Middle frontal gyrus (tissue), 1 donor: Measurements from ENCODE around the gene GPC5.

Source experiments
- DNase-seq: peaks from one replicate; pipeline ENCODE4 v3.0.0-alpha.2; 2015; ENCODE audit warnings: low spot score; ENCODE audit errors: extremely low spot score

Gene GPC5

DNA sequence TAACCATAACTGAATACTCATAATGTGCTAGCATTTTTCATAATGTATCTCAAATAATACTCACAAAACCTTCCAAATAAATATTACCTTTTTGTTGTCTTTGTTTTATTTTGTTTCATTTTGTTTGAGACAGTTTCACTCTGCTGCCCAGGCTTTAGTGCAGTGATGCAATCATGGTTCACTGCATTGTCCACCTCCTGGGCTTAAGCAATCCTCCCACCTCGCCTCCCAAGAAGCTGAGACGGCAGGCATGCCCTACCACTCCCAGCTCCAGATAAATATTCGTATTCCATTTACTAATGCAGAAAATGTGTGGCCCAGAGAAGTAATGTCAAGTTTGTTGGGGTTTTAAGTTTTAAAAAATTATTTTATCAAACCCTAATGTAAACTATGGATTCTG is 739.1 kb downstream of the GPC5 start:
- no peak for DNase-seq

DNA sequence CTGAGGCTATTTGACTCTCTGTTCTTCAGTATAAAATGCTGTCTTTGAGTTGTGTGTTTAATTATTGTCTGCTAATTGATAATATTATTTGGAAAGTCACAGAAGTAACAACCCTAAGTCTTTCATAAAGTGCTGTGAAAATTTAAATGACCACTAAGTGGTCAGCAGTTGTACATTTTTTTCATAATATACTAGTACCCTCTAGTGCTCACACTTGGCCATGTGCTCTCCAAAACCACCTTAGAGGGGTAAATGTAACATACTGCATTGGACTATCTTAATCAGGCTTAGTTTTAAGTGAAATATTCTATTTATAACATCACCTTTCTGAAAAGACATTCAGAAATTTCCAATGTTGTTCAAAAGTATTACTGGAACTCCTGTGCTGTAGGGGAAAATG is 745.3 kb downstream of the GPC5 start:
- no peak for DNase-seq

DNA sequence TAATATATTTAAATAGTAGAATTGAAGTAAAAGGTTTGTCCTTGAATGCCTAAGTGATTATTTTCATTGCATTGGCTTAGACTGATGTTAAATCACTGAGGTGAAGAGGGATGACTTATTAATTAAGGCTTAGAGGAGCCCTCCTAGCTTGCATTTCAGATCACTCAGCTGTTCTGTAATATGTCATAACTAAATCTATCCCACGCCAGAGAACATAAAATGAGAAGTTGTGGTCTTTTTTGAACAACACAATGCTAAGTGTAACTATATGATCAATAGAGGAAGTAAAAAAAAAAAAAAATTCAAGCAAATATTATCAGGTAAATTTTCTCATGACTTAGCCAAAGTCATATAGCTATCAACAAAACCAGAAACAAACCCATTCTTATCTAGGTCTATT is 752.2 kb downstream of the GPC5 start:
- no peak for DNase-seq

DNA sequence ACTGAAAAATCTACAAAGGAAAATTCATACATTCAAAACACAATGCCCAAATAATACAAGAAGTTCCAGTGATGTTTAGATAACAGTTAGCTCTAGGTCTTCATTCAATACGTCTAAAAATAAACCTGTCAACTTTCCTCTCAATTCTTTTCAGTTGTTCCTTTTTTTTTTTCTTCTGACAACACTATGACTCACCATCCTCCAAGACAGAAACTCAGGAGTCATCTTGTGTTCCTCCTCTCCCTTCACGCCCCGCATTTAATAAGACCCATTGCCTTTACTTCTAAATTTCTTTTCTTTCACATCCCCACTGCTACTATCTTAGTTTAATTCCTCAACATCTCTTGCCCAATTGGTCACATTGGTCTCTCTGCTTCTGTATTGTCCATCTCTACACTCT is 759.9 kb downstream of the GPC5 start:
- DNase-seq = no peak

DNA sequence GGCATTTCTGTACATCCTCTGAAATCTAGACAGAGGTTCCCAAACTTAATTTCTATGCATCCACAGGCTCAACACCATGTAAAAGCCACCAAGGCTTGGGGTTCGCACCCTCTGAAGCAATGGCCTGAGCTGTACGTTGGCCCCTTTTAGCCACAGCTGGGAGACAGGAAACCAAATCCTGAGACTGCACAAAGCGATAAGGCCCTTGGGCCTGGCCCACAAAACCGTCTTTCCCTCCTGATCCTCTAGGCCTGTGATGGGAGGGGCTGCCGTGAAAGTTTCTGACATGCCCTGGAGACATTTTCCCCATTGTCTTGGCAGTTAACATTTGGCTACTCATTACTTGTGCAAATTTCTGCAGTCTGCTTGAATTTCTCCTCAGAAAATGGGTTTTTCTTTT is 766.4 kb downstream of the GPC5 start:
- no peak for DNase-seq

DNA sequence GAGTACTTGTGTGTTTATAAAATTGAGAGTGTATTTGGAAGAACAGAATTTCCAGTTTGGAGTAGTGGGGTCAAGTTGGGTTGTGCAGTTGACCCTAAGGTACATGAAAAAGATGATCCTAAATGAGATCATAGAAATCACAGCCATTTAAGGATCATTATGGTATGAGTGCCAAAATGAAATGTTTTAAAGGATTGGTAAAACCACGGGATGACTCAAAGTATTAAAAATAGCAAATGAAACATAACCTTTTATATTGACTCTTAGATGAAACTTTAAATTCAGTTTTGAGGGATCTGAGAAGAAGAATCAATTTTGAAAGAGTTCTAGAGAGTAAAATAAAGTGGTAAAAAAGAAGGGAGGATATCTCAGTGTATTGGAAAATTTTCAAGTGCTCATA is 773.8 kb downstream of the GPC5 start:
- no peak for DNase-seq

DNA sequence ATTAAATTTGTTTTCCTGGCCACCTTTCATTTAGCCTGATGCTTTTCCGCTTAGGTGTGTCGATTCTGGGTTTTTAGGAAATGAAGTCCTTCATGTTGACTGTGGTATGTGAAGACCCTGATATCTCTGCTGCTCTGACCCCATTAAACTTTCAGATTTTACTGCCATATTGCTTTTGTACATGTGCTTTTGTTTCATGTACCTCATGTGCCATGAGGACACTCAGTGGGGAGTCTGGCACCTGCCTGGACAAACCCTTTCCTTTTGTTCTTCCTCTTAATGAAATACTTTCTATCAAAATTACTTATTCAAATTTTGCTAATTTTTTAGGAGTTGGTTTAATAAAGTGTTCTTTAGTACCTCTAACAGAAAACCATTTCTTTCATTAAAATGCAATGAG is 774.8 kb downstream of the GPC5 start:
- no peak for DNase-seq

DNA sequence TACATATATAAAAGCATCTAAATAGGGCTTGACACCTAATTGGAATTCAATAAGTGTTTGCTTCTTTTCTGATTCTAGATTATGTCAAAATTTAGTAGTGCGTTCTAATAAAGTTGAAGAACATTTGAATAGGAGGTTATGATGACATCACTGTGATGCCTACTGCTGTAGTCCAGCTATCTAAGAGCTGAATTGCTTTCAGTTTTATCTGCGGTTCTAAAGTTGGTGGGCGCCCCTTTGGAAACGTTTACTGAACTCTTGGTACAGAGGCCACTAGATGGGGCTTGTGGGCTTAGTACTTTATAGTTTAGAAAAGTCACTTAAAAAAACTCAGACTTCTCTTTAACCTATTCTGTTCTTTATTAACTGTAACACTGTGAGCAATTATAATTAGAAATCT is 776.9 kb downstream of the GPC5 start:
- DNase-seq = no peak

DNA sequence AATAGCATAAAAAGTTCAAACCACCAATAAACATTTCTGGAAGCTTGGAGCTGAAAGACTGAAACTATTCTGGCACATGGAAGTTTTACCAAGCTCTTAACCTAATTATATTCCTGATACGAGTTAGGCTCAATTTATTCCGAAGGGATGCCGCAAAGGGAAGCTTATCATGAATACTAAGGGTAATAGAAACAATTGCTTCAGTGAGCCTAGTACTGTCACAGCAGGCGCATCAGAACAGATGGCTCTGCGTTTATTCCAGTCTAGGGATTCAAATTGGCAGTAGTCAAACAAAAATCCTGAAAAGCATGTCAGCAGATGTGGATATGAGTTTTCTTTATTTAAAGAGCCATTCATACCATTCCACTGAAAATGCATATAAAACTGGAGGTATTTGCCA is 779.5 kb downstream of the GPC5 start:
- no peak for DNase-seq

DNA sequence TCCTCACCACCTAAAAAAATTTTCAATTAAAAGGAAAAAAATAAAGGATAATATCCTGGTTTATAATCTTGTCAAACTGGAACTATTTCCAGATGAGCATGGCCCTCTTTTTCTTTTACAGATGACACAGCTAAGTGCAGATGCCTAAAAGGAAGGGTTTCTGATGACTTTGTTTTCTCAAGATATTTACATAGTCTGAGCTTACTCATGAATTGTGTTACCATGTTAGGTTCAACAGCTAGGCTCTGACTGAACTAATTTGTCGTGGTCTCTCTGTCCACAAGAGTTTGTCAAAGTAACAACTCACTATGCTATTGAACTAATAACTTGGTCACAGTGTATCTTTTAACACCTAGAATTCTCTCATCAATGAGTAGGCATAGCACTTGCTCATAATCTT is 780.8 kb downstream of the GPC5 start:
- no peak for DNase-seq

DNA sequence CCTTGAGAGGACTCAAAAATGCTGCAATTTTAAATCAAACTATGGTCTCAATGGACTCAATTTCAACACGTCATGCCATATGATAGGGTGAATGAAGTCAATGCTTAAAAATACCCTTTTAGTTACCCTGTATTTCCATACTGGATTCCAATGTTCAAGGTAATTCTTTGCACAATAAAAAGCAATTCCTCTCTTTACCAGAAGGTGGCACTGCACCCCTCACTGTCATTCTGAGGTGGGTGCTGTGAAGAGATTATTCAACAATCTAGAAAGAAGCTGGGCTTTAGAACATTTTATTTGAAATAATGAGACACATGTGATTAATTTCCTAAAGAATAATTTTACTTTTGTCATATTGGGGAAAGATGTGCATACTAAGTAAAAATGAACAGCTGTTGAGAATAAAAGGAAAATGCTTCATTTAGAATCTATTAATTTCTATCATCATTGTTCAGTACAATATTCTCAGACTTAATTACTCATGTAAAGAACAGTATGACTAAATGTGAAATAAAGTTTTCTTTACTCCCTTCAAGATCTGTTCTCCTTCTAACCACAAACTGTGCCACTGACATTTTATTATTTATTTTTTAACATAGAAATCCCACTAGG is 789.1 kb downstream of the GPC5 start:
- DNase-seq = no peak

DNA sequence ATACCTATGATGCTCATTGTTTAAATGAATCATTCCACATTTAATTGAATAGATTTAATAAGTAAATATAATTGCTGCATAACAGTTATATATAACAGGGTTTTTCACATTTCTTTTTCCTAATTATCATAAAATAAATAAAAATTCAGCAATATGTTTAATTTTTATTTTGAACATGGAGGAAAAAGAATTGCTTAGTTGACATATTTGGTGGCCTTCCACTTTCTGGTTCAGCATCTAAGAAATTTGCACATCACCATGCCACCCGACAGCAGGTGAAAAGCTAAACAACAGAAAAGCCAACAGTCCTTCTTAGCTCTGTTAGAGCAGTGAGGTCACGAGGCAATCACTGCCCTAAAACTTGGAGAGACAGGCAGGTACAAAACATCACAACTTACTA is 790.2 kb downstream of the GPC5 start:
- DNase-seq = no peak

DNA sequence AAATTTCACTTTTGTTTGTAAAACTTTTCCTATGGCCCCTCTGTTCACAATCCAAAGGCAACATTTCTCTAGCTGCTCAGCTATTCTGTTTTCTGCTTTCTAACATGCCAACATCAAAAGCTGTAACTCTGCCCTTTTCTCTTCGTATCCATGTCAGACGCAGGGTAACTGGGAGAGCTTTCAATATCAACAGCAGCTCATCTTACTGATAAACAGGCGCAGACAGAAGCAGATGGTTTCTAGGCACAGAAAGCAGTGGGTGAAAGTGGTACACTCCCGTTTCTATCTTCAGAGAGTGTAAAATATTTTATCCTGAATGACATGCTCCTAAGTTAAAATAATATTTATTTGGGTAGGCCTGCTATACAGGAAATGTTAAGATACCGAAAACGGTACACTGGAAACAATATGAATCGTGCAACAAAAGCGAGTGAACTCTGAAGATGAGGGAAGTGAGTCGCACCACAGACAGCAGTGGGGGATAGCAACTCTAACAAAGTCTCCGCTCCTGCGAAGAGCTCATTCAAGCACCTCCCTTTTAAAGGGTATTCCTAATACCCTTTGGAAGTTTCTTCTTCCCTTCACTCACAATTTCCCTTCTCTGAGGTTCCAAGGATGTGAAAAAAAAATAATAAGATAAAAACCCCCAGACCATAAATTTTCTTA is 798.3 kb downstream of the GPC5 start:
- DNase-seq = no peak

DNA sequence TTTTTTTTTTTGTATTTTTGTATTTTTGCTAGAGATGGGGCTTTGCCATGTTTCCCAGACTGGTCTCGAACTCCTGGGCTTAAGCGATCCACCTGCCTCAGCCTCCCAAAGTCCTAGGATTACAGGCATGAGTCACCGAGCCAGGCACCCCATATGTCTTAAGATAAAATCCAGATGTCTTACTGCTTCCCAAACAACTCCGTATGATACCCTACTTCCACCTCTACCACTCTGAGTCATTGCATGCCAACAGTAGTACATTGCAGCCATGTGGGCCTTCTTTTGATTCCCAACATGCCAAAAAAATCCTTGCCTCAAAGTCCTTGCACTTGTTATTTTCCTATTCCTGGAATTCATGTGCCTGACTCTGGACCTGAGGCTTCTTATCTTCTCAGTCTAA is 799.2 kb downstream of the GPC5 start:
- DNase-seq = no peak

DNA sequence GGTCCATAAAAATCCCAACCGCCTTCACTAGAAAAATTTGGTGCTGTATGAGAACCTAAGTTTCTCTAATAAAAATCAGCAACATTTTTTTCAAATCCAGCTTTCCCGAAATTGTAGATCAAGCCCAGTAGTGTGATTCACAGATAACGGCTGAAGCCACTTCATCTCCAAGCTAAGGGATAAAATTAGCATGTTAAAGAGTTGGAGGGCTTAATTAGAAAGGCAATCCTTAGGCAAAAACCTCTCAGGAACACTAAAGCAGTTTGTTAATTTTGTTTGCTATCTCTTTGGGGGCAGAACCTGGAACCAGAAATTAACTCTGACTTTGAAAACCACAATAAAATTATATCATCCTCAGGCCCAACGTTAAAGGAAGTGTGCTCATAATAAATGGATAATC is 820.2 kb downstream of the GPC5 start:
- DNase-seq = no peak

DNA sequence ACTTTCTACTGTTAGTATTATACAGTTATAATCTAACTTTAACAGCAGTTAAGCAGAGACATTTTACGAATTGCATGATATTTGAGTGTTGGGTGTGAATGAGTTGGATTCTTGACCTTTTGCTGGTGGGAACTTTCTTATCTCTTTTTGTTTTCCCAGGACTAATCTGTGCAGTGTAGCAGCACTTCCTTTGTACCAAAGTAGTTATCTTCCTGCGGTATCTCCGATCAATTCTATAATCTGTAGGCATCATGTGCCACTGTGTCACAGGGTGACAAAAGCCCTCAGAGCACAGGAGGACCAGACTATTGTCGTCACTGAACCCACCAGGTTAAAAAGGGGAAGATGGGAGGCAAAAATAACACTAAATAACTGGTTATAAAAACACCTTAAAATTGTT is 823.5 kb downstream of the GPC5 start:
- DNase-seq = no peak

DNA sequence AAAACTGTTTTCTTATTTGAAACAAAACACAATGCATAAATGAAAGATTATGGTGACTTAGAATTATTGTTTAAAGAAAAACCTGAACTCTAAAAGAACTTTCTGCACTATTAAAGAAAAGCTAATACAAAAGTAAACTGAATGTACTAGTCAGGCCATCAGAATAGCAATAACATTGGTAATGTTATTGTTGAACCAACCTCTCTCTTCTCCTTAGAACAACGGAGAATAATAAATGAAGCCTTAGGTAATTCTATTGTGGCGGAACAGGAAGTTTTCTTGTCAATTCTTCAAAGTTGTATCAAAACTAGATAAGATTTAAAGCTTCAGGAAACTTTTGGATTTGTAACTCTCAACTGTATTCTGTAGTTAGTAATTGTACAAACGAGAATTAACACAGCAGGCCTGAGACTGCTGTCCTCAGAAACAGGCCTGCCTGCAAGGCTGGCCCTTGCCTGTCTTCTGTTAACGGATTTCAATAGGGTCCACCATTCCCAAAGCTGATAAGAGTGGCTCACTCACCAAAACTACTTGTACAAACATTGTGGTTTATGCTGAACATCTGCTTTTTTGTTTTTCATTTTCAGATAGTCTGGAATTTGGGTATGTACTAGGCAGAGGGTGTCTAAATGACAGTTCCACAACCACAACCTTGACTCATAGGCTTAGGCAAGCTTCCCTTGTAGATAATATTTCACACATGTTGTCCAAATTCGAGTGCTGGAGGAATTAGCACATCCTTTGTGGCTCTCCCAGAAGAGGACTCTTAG is 825.8 kb downstream of the GPC5 start:
- DNase-seq = no peak

DNA sequence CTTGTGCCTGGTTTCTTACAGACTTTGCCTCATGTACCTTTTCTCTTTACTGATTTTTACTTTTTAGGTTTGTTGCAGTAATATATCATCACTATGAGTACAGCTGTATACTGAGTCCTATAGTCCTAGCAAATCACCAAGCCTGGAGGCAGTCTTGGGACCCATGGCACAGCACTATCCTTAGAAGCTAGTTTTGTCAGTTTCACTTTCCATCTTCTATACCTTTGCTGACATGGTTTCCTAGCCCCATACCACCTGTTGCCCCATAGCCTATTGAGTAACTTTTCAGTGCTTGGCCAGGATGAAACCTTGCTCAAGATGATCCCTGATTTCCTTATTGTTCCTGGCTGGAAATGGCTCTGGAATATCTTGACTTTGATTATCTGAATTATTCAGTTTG is 826.4 kb downstream of the GPC5 start:
- DNase-seq = no peak

DNA sequence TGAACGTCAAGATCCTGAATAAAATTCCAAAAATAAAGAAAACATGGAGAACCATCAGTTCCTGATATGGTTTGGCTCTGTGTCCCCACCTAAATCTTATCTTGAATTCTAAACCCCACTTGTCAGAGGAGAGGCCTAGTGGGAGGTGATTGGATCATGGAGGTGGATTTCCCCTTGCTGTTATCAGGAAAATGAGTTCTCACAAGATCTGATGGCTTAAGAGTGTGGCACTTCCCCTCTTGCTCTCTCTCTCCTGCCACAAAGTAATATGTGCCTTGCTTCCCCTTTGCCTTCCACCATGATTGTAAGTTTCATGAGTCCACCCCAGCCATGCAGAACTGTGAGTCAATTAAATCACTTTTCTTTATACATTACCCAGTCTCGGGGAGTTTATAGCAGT is 827.4 kb downstream of the GPC5 start:
- no peak for DNase-seq

DNA sequence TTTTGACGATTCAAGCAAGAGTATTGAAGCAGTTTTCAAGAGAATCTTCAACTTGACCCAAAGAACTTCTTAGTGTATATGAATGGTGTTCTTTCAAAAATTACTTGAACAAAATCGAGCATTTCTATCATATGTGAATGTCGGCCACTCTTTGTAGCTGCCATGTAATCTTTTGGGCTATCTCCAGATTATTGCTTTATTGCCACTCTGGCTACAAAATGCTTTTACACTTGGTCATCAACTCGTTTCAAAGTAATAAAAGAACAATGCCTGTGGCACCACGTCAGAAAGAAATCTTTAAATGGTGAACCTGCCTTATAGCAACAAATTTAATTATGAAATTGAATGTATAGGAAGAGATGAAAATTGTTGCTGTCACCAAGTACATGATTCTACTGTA is 834.5 kb downstream of the GPC5 start:
- DNase-seq = no peak

DNA sequence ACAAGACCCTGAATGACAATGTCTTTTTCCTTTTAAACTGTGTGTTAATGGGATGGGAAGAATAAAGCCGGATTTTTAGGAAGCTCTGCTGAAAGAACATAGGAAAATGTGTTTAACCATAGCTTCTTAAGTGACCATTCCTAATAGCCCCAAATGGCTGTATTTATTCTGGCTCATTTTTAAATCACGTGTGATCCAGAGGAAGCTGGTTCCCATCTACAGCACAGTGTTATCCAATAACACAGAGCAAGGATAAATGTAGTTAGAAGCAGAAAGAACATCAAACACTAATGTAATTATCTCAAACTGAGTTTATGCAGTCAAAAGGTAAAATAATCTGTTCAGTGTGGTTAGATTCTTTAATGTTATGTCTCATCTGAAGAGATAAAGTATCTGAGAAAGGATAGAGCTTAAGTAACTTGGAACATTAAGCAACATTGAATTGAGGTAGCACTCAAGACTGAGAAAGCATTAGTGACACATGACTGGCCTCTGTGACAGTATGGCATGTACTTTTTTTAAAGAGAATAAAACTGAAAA is 853.3 kb downstream of the GPC5 start:
- DNase-seq = no peak

DNA sequence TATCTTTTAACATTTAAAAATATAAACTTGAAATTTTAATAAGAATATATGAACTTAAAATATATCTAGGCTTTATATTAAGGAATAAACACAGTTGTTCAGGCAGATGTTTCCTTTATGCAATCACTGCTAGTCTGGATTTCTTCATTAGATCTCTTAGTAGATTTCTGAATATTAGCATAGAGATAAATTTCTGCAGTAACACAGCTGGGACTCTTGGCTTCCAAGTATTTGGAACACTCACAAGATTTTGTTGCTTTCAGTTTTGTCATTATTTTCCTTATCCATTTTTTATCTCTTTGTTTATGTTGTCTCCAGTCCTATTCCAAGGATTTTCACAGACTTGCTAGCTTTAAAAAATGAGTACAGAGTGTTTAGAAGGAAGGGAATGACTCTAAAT is 857.1 kb downstream of the GPC5 start:
- DNase-seq = no peak

DNA sequence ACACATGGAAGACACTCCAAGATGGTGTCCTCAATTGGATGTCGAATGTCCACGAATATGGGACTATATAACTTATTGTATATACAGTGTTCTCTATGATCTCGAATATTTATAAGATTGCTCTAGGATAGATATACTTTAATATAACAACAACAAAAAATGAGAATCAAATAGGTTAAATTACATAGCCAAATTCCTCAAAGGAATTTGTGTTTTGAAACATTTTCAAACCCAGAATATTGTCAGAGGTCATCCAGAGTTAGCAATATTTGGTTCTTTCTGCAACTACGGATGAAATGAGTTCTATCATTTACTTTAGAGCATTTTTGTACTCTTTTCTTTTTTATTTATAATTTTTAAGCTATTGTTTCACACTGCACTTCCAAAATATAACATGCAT is 857.8 kb downstream of the GPC5 start:
- DNase-seq = no peak
